IPS-NIHi7 (cell line): ENCODE measurements around the gene PRKD3.
"Not testable (repeated sequence)": the region's sequence is repeated elsewhere in the genome, so short reads cannot be mapped to it uniquely, and the experiment has no call there.

Experiments used
- DNase-seq: peaks from one replicate; pipeline ENCODE4 v3.0.0; 2012; ENCODE audit warnings: mixed read lengths; ENCODE audit errors: extremely low spot score

The PRKD3 gene

DNA sequence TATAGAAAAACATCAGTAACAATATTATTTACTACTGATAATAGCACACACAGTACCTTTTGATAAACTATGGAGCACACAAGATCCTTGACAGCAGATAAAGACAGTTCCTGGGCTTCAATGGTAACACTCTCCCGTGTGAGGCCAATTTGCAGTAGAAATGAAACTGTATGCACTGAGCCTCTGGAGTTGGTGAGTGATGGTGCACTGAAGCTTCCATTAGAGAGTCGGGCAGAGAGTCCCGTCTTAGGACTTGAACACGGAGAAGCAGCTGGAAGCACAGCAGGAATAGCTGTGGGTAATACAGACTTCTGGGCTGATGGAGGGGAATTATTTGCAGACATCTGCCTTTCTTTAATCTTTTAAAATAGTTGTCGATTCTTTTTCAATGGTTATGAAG is 8.5 kb downstream of the PRKD3 start:
- DNase-seq, result no peak

GRCh38 chr2:37315364-37315763 is 9.3 kb downstream of the PRKD3 start:
- DNase-seq, result no peak

- DNase-seq, result no peak
These were observed 17.1 kb downstream of the PRKD3 start for GRCh38 chr2:37307500-37307899.

DNA sequence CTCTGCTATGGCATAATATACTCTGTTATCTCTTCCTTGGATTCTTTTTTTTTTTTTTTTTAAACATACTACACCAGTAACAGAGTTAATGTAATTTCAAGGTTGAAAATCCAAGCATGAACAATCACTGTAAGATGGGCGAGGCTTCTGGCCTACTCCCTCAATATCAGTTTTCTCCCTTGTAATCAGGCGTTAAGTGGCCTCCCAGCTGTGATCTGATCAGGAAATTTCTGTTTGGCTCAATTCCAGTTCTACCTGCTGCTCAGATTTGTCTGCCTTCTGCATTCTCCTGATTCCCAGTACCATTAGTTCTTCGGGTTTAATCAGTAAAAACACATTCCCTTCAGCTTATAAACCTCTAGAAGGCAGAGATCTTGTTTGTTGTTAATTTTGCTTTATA is 18.6 kb downstream of the PRKD3 start:
- DNase-seq, result no peak

GRCh38 chr2:37302701-37303252 is 21.9 kb downstream of the PRKD3 start:
- DNase-seq, result no peak

DNA sequence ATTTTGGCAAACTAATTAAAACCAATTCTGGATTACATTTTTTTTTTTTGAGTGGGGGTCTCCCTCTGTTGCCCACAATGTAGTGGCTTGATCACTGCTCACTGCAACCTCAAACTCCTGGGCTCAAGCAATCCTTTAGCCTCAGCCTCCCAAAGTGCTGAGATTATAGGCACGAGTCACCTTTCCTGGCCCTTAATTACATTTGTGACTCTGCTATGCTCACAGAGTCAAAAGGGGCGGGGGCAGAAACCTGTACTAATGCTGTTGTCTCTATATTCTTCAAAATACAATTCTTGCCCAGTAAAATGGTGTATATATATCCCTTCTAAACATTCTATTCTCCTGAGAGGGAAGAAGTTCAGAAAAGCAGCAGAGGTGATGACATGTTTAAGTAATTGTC is 23.2 kb downstream of the PRKD3 start:
- no peak for DNase-seq

DNA sequence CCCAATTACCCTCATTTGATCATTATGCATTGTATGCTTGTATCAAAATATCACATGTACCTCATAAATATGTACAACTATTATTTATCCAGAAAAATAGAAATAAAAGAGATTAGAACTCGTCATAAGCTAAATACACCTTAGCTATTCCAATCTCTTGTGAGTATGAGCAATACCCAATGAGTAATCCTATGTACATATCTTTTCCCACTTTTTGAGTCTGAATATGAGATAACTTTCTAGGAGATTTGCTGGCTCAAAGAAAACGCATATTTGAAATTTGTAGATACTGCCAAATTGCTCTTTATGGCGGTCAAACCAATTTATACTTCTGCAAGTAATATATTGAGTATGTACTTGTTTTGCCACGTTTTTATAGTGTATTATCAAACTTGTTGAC is 24.1 kb downstream of the PRKD3 start:
- no peak for DNase-seq

DNA sequence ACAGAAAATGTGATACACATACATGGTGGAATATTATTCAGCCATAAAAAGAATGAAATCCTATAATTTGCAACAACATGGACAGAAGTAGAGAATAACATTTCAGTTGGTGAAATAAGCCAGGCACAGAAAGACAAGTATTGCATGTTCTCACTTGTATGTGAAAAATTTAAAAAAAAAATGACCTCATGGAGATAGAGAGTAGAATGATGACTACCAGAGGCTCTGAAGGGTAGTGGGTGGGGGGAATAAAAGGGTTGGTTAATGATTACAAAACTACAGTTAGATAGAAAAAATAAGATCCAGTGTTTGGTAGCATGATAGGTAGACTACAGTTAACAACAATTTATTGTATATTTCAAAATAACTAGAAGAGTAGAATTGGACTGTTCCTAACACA is 24.5 kb downstream of the PRKD3 start:
- no peak for DNase-seq

DNA sequence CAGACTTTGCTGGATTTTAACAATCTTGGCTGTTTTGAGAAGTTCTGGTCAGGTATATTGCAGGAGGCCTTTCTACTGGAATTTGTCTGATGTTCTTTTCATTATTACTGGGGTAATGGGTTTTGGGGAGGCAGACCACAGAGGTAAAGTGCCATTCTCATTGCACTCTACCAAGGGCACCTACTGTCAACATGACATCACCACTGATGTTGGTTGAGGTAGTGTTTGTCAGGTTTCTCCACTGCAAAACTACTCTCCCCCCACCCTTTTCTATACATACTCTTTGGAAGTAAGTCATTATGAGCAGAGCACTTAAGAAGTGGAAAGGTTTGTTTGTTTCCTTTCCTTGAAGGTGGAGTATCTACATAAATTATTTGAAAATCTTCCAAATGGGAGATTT is 27.0 kb downstream of the PRKD3 start:
- no peak for DNase-seq

- DNase-seq, result no peak
These were observed 29.1 kb downstream of the PRKD3 start for GRCh38 chr2:37295469-37296073.

GRCh38 chr2:37294858-37295257 is 29.8 kb downstream of the PRKD3 start:
- not testable (repeated sequence) for DNase-seq

- DNase-seq, result no peak
These were observed 33.0 kb downstream of the PRKD3 start for GRCh38 chr2:37291680-37292079.

DNA sequence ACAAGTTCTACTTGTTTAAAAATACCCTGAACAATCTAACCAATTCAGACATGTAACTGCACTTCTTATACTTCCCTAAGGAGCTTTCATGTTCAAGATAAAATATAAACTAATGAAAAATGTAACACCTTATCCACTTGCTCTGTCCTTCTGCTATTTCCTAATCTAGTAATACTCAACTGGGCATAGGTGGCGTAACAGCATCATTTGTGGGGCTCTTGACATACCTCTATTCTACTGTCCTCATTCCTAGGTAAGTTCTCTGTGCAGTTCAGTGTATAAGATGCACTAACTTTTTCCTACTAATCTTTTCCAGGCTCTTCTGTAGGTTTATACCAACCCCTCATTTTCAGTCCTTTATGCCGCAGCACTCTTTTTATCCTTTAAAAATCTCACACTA is 36.7 kb downstream of the PRKD3 start:
- DNase-seq, result peak; percentile 25

- no peak for DNase-seq
These were observed 40.3 kb downstream of the PRKD3 start for GRCh38 chr2:37284381-37284780.

DNA sequence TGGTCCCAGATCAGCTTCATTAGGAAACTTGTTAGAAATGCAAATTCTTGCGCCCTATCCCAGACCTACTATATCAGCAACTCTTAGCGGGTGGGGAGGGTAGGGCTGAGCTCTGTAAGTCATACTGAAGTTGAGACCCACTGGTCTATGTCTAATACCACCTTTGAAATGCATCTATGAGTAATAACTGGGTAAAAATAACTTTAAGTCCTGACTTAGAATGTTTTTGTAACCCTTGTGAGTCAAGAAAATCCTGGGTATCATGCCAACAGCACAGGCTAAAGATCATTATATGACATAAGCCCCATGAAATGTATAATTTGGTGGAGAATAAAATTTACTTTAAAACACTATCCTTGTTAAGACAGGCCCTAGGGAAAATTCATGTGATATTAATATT is 41.4 kb downstream of the PRKD3 start:
- no peak for DNase-seq

DNA sequence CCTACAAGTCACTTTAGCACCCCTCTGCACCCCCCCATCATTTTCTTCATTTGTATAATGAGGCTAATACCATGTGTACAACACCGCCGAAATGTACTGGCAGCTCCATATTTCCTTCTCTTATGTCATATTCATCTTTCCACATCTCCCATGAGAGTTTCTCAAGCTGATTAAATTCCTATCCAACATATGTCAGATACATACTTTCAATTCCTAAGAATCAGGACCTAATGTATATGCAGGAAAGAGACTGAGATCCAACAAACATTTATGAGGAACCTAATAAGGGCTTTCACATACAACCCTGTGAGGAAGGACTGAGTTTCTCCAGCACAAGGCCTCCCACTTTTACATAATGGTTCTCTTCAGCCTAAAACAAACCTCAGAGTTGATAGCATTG is 41.9 kb downstream of the PRKD3 start:
- DNase-seq, result no peak

DNA sequence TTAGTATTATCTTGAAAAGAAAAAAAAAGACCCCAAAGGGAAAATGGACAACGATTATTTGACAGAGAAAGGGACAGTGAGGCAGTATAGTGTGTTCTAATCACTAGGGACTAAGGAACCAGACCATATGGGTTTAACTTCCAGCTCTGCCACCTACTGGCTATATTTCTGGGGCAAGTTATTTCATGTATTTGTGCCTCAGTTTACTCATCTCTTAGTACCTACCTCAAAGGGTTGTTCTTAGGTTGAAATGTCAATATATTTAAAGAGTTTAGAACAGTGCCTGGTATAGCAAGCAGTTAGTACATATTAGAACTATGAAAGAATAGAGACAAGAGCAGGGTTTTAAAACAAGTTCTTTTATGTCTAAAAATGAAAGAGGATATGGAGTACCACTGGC is 42.7 kb downstream of the PRKD3 start:
- DNase-seq, result no peak

GRCh38 chr2:37276291-37276690 is 48.3 kb downstream of the PRKD3 start:
- DNase-seq, result no peak
